ENCODE results near the gene ZNF763.
"Not testable (repeated sequence)": the region's sequence is repeated elsewhere in the genome, so short reads cannot be mapped to it uniquely, and the experiment has no call there.

Gene ZNF763
- total RNA-seq, result 0.39 to 4.5 (median 0.79) reads per million in 9 experiments

DNA sequence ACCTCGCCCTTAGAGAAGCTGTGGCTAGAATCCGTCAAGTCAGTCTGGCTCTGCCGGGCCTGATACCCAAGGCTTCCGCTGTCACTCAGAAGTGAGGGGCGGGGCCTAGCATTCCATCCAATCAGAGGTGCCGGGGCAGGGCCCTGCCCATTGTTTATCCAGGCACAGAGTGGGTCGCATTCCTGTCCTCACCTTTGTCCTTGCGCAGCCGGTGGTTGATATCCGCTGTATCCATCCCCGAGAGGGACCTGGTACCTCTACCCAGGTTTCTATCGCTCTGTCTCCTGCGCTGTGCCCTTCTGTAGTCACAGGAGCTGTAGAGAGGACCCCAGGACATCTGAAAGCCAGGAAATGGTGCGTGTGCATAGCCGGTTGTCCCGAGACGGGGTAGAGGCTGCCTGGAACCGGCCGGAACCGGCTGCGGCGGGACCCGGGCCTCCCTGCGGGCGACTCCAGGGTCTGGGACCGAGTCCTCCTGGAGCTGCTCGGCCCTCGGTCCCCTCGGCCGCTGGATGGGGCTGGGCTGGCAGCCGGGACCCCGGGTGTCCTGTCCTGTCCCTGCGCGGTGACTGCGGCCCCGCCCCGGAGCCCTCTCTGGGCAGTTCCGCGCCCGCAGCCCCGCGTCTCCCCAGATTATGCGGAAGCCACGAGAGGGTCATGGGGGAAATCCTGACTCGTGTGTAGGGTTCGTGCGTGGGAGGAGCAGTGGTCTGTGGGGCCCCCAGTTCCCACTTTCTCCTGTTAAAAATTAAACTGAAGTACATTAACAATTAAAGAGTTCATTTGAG, at the start of gene ZNF763:
Gene ZNF763, plus strand, starts transcription at position 183 of the 788 bp plus-strand sequence. Its CDS starts 169 bp downstream, at position 352.
- Mint-ChIP-seq H3K27ac (peak within 1 kb of the TSS; percentile 95 to 96), H3K36me3 (ENCODE audit: insufficient read depth) (no peaks in the 10 kb centered on the region), H3K27me3 (no peaks in the 10 kb centered on the region), H3K4me1 (ENCODE audit: low read depth in 2 of 2) (peaks cover 20 to 21% of the 10 kb centered on the region in 2 donors), H3K4me3 (peak within 1 kb of the TSS; percentile 89 to 90), H3K9me3 (peaks cover 0 to 2% of the 10 kb centered on the region in 2 donors)
- DNase-seq (peak; percentile 79 to 85 (median 84)), ATAC-seq (replicated peaks) (peak; percentile 89)

DNA sequence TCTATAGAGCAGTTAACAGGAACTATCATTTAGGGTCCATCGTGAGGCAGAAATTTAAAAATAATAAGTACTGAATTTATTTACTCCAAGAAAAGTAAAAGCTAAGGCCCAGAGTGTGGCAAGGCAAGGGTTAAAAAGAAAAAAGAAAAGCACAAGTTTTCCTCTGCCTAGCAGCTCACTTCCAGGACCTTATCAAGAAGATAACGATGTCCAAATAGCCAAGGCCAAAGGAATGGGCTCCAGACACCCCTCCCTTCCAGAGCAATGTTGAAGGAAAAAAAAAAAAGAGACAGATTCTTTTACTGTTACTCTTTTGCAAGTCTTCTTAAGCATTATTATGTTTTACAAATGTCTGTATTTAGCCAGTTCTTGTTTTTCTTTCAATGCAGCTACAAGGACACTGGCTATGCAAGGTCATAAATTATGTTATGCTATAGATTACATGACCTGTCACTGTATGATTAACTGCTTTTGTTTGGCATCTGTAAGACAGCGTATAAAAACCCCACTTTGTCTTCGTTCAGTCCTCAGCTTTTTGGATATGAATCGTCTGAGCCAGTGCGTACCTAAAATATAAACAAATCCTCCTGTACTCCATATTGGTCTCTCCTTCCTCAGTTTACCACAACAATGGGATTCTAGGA, 42.9 kb upstream of the ZNF763 start:
- no peaks in the 10 kb centered on the region for H3K9me3 Mint-ChIP-seq

GRCh38 chr19:11924886-11925650, 39.8 kb upstream of the ZNF763 start, which contains the start of gene ZNF700:
ZNF700 (plus strand) TSS chr19:11925107; CDS start chr19:11925211, 104 bp downstream.
- DNase-seq (peak; percentile 91 to 94 (median 93)), ATAC-seq (replicated peaks) (peak; percentile 85)
- Mint-ChIP-seq H3K36me3 (ENCODE audit: insufficient read depth) (peaks cover 18% of the 10 kb centered on the region), H3K4me3 (peak within 1 kb of the TSS; percentile 100), H3K4me1 (ENCODE audit: low read depth in 2 of 2) (peaks cover 37 to 46% of the 10 kb centered on the region in 2 donors), H3K27me3 (no peaks in the 10 kb centered on the region), H3K9me3 (no peaks in the 10 kb centered on the region), H3K27ac (peak within 1 kb of the TSS; percentile 97 to 98)

More for the DNA sequence above, 42.9 kb upstream of the ZNF763 start:
- no peak for ATAC-seq (replicated peaks)
- no peak overlapping the region for H3K4me3 Mint-ChIP-seq
- peaks cover 32 to 33% of the 10 kb centered on the region in 2 donors for H3K4me1 Mint-ChIP-seq (ENCODE audit: low read depth in 2 of 2)
- H3K27me3 Mint-ChIP-seq, result no peaks in the 10 kb centered on the region
- peaks cover 18% of the 10 kb centered on the region for H3K36me3 Mint-ChIP-seq (ENCODE audit: insufficient read depth)
- no peak for DNase-seq
- H3K27ac Mint-ChIP-seq, result no peak overlapping the region

- DNase-seq; H3K9me3 Mint-ChIP-seq; ATAC-seq (replicated peaks); H3K27me3 Mint-ChIP-seq: not testable (repeated sequence)
- peaks cover 37 to 52% of the 10 kb centered on the region in 2 donors for H3K4me1 Mint-ChIP-seq (ENCODE audit: low read depth in 2 of 2)
- H3K36me3 Mint-ChIP-seq (ENCODE audit: insufficient read depth), result peaks cover 18% of the 10 kb centered on the region
- H3K4me3 Mint-ChIP-seq, result peak overlapping the region; percentile 100
- H3K27ac Mint-ChIP-seq, result peak overlapping the region; percentile 97 to 98
These were observed 39.1 kb upstream of the ZNF763 start for GRCh38 chr19:11925651-11926187.

- Mint-ChIP-seq H3K9me3 (no peaks in the 10 kb centered on the region), H3K4me3 (peak overlapping the region in 1 of 2 donors; percentile 100), H3K36me3 (ENCODE audit: insufficient read depth) (peaks cover 18% of the 10 kb centered on the region), H3K27me3 (no peaks in the 10 kb centered on the region), H3K4me1 (ENCODE audit: low read depth in 2 of 2) (peaks cover 40 to 60% of the 10 kb centered on the region in 2 donors), H3K27ac (peak overlapping the region in 1 of 2 donors; percentile 35)
- ATAC-seq (replicated peaks), result no peak
- DNase-seq, result no peak
These were observed 37.6 kb upstream of the ZNF763 start for GRCh38 chr19:11927227-11927626.

- DNase-seq, result no peak
- H3K27ac Mint-ChIP-seq, result peak overlapping the region in 1 of 2 donors; percentile 29
- H3K36me3 Mint-ChIP-seq (ENCODE audit: insufficient read depth), result no peaks in the 10 kb centered on the region
- peak overlapping the region in 1 of 2 donors; percentile 32 for H3K4me3 Mint-ChIP-seq
- H3K4me1 Mint-ChIP-seq (ENCODE audit: low read depth in 2 of 2), result peaks cover 15 to 41% of the 10 kb centered on the region in 2 donors
- ATAC-seq (replicated peaks), result no peak
- no peaks in the 10 kb centered on the region for H3K27me3 Mint-ChIP-seq
- no peaks in the 10 kb centered on the region for H3K9me3 Mint-ChIP-seq
These were observed 33.8 kb upstream of the ZNF763 start for GRCh38 chr19:11931051-11931450.

DNA sequence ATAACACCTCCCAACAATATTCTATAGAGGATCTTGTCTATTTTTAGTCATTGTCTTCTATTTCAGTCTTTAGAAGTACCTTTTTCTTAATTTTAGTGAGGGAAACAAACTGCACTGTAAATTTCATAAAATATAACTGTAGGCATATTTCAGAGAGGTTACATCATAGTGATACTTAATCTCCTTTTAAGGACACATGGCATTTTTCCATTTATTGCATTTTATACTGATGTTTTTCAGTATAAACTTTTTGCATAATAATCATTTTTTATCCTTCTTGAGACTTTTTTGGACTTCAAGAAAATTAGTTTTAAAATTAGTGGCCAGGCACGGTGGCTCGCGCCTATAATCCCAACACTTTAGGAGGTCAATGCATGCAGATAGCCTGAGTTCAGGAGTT, 33.3 kb upstream of the ZNF763 start:
- no peak for DNase-seq
- H3K27me3 Mint-ChIP-seq, result no peaks in the 10 kb centered on the region
- no peaks in the 10 kb centered on the region for H3K36me3 Mint-ChIP-seq (ENCODE audit: insufficient read depth)
- peaks cover 15 to 37% of the 10 kb centered on the region in 2 donors for H3K4me1 Mint-ChIP-seq (ENCODE audit: low read depth in 2 of 2)
- peak overlapping the region in 1 of 2 donors; percentile 29 for H3K27ac Mint-ChIP-seq
- H3K9me3 Mint-ChIP-seq, result no peaks in the 10 kb centered on the region
- ATAC-seq (replicated peaks), result no peak
- peak overlapping the region in 1 of 2 donors; percentile 32 for H3K4me3 Mint-ChIP-seq

- H3K4me3 Mint-ChIP-seq; H3K27ac Mint-ChIP-seq; DNase-seq; H3K27me3 Mint-ChIP-seq; H3K9me3 Mint-ChIP-seq; ATAC-seq (replicated peaks); H3K36me3 Mint-ChIP-seq (ENCODE audit: insufficient read depth): not testable (repeated sequence)
- H3K4me1 Mint-ChIP-seq (ENCODE audit: low read depth in 2 of 2), result peaks cover 6 to 12% of the 10 kb centered on the region in 2 donors
These were observed 29.0 kb upstream of the ZNF763 start for GRCh38 chr19:11935829-11936228.

GRCh38 chr19:11938383-11938782, 26.5 kb upstream of the ZNF763 start:
- DNase-seq; H3K4me3 Mint-ChIP-seq; H3K27ac Mint-ChIP-seq; H3K9me3 Mint-ChIP-seq; H3K27me3 Mint-ChIP-seq; ATAC-seq (replicated peaks); H3K36me3 Mint-ChIP-seq (ENCODE audit: insufficient read depth); H3K4me1 Mint-ChIP-seq (ENCODE audit: low read depth in 2 of 2): not testable (repeated sequence)

DNA sequence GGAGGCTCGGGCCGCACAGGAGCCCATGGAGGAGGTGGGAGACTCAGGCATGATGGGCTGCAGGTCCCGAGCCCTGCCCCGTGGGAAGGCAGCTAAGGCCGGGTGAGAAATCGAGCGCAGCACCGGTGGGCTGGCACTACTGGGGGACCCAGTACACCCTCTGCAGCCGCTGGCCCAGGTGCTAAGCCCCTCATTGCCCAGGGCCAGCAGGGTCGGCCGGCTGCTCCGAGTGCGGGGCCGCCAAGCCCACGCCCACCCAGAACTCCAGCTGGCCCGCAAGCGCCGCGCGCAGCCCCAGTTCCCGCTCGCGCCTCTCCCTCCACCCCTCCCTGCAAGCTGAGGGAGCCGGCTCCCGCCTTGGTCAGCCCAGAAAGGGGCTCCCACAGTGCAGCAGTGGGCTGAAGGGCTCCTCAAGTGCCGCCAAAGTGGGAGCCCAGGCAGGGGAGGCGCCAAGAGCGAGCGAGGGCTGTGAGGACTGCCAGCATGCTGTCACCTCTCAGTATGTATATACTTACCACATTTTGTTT, 23.4 kb upstream of the ZNF763 start:
- not testable (repeated sequence) for H3K4me1 Mint-ChIP-seq (ENCODE audit: low read depth in 2 of 2); H3K9me3 Mint-ChIP-seq; H3K4me3 Mint-ChIP-seq; H3K27ac Mint-ChIP-seq; H3K27me3 Mint-ChIP-seq; ATAC-seq (replicated peaks); H3K36me3 Mint-ChIP-seq (ENCODE audit: insufficient read depth); DNase-seq

DNA sequence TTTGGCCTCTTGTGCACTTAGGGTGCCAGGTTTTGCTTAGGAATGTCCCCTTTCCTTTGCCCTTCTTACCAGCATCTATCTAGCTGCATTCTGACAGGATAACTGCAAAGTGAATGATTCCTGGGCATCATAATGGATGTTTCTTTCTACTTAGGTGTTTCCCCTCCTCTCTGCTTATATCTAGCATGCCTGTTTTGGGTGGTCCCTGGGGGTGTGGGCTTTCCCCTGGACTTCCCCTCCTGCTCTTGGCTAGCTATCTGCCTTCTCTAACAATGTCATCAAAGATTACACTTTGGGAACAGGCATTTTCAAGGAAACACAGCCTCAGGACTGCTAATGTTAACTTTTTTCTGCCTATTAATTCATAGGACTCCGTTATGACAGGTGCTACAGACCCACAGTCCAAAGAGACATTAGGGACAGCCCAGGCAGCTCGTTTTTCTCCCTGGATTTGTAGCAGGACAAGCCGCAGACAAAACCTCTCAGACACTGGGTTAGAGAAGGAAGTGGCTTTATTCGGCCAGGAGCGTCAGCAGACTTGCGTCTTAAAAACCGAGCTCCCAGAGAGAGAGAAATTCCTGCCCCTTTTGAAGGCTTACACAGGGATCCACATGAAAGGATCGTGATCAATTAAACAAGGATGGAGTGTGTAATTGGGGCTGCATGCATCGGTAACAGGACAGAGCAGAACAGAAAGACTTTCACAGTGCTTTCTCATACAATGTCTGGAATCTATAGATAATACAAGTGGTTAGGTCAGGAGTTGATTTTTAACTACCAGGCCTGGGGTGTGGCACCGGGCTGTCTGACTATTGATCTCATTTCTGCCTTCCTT, 22.6 kb upstream of the ZNF763 start:
- Mint-ChIP-seq H3K9me3 (peaks cover 0 to 7% of the 10 kb centered on the region in 2 donors), H3K4me3 (no peak overlapping the region), H3K27me3 (no peaks in the 10 kb centered on the region), H3K27ac (no peak overlapping the region), H3K4me1 (ENCODE audit: low read depth in 2 of 2) (no peaks in the 10 kb centered on the region), H3K36me3 (ENCODE audit: insufficient read depth) (peaks cover 16% of the 10 kb centered on the region)
- DNase-seq (no peak), ATAC-seq (replicated peaks) (no peak)

DNA sequence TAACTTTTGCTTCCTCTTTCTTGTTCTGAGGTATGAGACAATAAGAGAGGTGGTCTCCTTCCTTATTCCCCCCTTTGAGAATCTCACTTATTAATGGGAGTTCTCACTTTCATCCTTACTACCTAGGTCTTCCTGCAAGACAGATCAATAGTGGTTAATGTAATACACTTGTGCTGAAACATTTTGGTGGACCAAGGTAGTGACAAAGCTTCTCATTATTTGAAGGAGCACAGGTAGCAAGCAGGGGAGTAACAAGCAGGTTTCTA, 22.1 kb upstream of the ZNF763 start:
- DNase-seq, result no peak
- ATAC-seq (replicated peaks), result no peak
- H3K4me1 Mint-ChIP-seq (ENCODE audit: low read depth in 2 of 2), result no peaks in the 10 kb centered on the region
- H3K27me3 Mint-ChIP-seq, result no peaks in the 10 kb centered on the region
- H3K4me3 Mint-ChIP-seq, result no peak overlapping the region
- no peak overlapping the region for H3K27ac Mint-ChIP-seq
- H3K9me3 Mint-ChIP-seq, result peaks cover 0 to 7% of the 10 kb centered on the region in 2 donors
- H3K36me3 Mint-ChIP-seq (ENCODE audit: insufficient read depth), result peaks cover 16% of the 10 kb centered on the region

Measured in effector memory CD8-positive, alpha-beta T cell (primary cell).